KOPT-K1 (cell line): ENCODE measurements around the gene CGRRF1.

Experiments used
- H3K27ac ChIP-seq: fragments of 200-600 bp; sonication (generic); 2 replicates; pipeline ENCODE4 v1.5.1; 2016; ENCODE audit warnings: antibody characterized with exemption, mild to moderate bottlenecking, low read depth, low read length; ENCODE audit not compliant: poor library complexity, severe bottlenecking
- H3K36me3 ChIP-seq: fragments of 200-600 bp; sonication (generic); 2 replicates; pipeline ENCODE4 v1.5.1; 2017; ENCODE audit warnings: antibody characterized with exemption, mild to moderate bottlenecking, low read length, moderate library complexity; ENCODE audit not compliant: insufficient read depth
- H3K9me3 ChIP-seq: fragments of 200-600 bp; sonication (generic); 2 replicates; pipeline ENCODE4 v1.5.1; 2017; ENCODE audit warnings: antibody characterized with exemption, low read length, mild to moderate bottlenecking; ENCODE audit not compliant: insufficient read depth, poor library complexity, severe bottlenecking

The CGRRF1 gene

GRCh38 chr14:54549862-54550261 lies 40.2 kb downstream of the CGRRF1 start:
- Histone ChIP-seq H3K9me3 (no peaks in the 10 kb centered on the region), H3K27ac (no peak overlapping the region), H3K36me3 (no peaks in the 10 kb centered on the region)

DNA sequence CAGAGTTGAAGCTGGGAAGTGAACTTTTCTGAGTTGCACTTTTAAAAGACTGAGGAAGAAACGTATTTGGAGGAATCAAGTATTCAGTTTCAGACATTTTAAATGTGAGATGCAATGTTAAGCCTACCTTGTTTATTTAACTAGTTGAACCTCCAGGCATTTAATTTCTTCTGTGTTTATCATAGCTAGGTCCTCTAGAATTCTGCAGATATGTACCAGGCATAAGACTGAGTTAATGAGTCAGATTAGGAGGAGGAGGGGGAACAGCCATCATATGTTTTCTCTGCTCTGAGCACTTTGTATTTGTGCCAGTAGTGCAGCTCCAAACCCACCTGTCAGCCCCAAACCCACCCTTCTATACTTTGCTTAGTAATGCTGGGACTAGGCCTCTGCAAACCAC lies 40.8 kb downstream of the CGRRF1 start:
- H3K27ac ChIP-seq = no peak overlapping the region
- no peaks in the 10 kb centered on the region for H3K36me3 ChIP-seq
- no peaks in the 10 kb centered on the region for H3K9me3 ChIP-seq

- Histone ChIP-seq H3K9me3 (no peaks in the 10 kb centered on the region), H3K27ac (no peak overlapping the region), H3K36me3 (no peaks in the 10 kb centered on the region)
Observed at GRCh38 chr14:54554401-54554800, 44.7 kb downstream of the CGRRF1 start.

GRCh38 chr14:54555651-54556050 lies 45.9 kb downstream of the CGRRF1 start:
- Histone ChIP-seq H3K9me3 (no peaks in the 10 kb centered on the region), H3K36me3 (no peaks in the 10 kb centered on the region), H3K27ac (no peak overlapping the region)

- Histone ChIP-seq H3K36me3 (no peaks in the 10 kb centered on the region), H3K9me3 (no peaks in the 10 kb centered on the region), H3K27ac (no peak overlapping the region)
Observed at GRCh38 chr14:54556535-54556934, 46.8 kb downstream of the CGRRF1 start.

- Histone ChIP-seq H3K36me3 (no peaks in the 10 kb centered on the region), H3K9me3 (no peaks in the 10 kb centered on the region), H3K27ac (no peak overlapping the region)
Observed at GRCh38 chr14:54562334-54562733, 52.6 kb downstream of the CGRRF1 start.

- Histone ChIP-seq H3K36me3 (no peaks in the 10 kb centered on the region), H3K27ac (no peak overlapping the region), H3K9me3 (no peaks in the 10 kb centered on the region)
Observed at GRCh38 chr14:54564071-54564867, 54.6 kb downstream of the CGRRF1 start.

- Histone ChIP-seq H3K9me3 (no peaks in the 10 kb centered on the region), H3K36me3 (no peaks in the 10 kb centered on the region), H3K27ac (no peak overlapping the region)
Observed at GRCh38 chr14:54564868-54565784, 55.4 kb downstream of the CGRRF1 start.

DNA sequence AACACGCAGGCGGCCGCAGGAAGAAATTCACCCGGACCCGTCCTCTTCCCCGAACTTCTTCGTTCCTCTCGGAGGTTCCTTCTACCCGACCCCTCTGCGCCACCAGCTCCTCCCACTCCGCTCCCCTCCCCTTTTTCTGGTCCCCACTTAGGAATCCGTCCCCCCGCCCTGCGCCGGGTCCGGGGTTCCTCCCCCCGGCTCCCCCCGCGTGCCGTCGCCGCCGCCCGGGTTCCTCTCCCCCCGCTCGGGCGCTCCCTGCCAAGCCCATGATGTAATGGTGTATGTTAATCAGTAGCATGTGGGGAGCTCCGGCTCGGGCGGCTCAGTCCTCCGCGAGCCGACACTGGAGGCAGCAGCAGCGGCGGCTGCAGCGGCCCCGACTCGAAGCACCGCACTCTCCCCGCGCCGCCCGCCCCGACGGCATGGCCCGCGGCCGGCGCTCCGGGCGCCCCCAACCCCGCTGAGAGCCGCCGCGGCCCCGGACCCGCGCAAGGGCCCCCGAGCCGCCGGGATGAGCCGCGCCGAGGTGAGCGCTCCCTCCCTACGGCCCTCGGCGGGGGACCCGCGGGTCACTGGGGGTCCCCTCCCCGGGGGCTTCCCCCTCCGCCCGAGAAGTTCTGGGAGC lies 56.2 kb downstream of the CGRRF1 start:
- no peaks in the 10 kb centered on the region for H3K9me3 ChIP-seq
- H3K36me3 ChIP-seq = no peaks in the 10 kb centered on the region
- no peak overlapping the region for H3K27ac ChIP-seq

- Histone ChIP-seq H3K36me3 (no peaks in the 10 kb centered on the region), H3K27ac (no peak within 1 kb of the TSS), H3K9me3 (peaks cover 2% of the 10 kb centered on the region)
Observed at GRCh38 chr14:54566410-54567223, 56.9 kb downstream of the CGRRF1 start, which contains the start of gene SAMD4A. SAMD4A (plus strand) TSS chr14:54567128; CDS start chr14:54567917, 789 bp downstream.

DNA sequence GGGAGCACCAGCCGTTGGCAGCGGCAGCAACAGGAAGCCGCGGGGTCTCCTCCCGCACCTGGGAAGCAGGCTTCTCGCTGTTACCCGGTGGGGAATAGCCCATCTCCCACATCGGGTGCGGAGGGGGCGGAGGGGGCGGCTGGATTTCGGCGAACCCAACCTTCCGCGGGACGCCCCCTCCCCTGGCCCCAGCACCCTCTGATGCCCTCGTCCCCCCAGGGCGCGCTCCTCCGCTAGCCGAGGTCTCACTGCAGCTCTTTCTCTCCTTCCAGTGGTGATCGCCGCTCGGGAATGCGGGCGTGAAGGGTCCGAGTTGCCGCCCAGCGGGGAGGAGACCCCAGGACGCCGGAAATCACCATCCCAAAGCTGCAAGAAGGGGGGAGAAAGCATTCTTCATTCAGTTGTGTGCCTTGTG lies 57.5 kb downstream of the CGRRF1 start:
- Histone ChIP-seq H3K36me3 (no peaks in the 10 kb centered on the region), H3K27ac (no peak overlapping the region), H3K9me3 (peaks cover 8% of the 10 kb centered on the region)

GRCh38 chr14:54567639-54568561 lies 58.2 kb downstream of the CGRRF1 start:
- Histone ChIP-seq H3K9me3 (peaks cover 15% of the 10 kb centered on the region), H3K27ac (no peak overlapping the region)

GRCh38 chr14:54568821-54569595 lies 59.3 kb downstream of the CGRRF1 start:
- H3K9me3 ChIP-seq = peaks cover 24% of the 10 kb centered on the region
- no peaks in the 10 kb centered on the region for H3K36me3 ChIP-seq
- H3K27ac ChIP-seq = no peak overlapping the region

More at GRCh38 chr14:54567639-54568561, 58.2 kb downstream of the CGRRF1 start:
- H3K36me3 ChIP-seq = no peaks in the 10 kb centered on the region
